ENCODE measurements around the gene SERPINF2. TPM values are rescaled to one million over a fixed set of nuclear protein-coding genes. Genes with fewer than 3 reads are reported as not detected.
"Not testable (repeated sequence)": the region's sequence is repeated elsewhere in the genome, so short reads cannot be mapped to it uniquely, and the experiment has no call there.

Gene SERPINF2
- total RNA-seq: 10 to 100 TPM; 18.4 to 30.1 (median 21.3) TPM

DNA sequence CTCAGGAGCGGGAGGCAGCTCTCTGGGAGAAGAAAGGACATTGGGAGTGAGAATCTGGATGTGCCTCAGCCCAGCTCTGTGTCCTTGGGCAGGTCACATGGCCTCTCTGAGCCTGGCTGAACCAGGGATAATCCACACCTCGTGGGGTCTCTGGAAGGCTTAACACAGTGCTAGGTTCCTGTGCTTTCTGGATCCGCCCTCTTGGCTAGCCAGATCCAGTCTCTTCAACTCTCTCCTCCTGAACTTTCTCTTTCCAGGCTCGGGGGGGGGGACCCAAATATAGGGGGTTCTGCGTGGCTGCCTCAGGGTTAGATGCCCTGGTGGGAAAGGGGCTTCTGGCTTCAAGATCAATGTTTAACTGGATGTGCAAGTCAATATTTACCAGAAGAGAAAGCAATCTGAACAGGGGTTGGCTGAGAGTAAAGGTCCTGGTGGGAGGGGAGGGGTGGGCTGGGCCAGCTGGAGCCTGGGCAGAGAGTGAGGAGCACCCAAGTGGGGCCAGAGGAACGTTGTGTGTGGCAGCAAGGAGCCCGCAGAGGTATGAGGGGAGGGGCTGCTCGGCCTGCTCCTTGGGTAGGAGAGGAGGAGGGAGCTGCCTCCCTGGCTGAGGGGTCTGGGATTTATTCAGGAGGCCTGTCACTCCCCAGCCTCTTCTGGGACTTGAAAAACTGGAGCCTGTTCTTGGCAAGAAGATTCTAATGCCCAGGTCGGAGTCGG lies at the start of gene SERPINF2:
Gene SERPINF2, plus strand, starts transcription at position 501 of the 717 bp plus-strand sequence. CDS start 2,125 bp downstream, outside the sequence.
- Histone ChIP-seq H3K4me3 (no peak within 1 kb of the TSS), H3K36me3 (no peaks in the 10 kb centered on the region), H3K27ac (peak within 1 kb of the TSS; percentile 42 to 84), H3K27me3 (no peaks in the 10 kb centered on the region), H3K4me1 (peaks cover 0 to 4% of the 10 kb centered on the region in 2 donors), H3K9me3 (no peaks in the 10 kb centered on the region)
- TF ChIP-seq, protein P1, sequence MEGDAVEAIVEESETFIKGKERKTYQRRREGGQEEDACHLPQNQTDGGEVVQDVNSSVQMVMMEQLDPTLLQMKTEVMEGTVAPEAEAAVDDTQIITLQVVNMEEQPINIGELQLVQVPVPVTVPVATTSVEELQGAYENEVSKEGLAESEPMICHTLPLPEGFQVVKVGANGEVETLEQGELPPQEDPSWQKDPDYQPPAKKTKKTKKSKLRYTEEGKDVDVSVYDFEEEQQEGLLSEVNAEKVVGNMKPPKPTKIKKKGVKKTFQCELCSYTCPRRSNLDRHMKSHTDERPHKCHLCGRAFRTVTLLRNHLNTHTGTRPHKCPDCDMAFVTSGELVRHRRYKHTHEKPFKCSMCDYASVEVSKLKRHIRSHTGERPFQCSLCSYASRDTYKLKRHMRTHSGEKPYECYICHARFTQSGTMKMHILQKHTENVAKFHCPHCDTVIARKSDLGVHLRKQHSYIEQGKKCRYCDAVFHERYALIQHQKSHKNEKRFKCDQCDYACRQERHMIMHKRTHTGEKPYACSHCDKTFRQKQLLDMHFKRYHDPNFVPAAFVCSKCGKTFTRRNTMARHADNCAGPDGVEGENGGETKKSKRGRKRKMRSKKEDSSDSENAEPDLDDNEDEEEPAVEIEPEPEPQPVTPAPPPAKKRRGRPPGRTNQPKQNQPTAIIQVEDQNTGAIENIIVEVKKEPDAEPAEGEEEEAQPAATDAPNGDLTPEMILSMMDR (IDR thresholded peaks at IDR 0.05): no peak
- no peak for TF ChIP-seq POLR2A (IDR thresholded peaks at IDR 0.05)
- TF ChIP-seq POLR2AphosphoS5 (IDR thresholded peaks at IDR 0.05): no peak
- DNase-seq (ENCODE audit: low spot score in 2 of 2): no peak
- intact Hi-C loops (cut with DNase I; ENCODE audit: low total_unique reads): no loop called here

- DNase-seq (ENCODE audit: low spot score in 2 of 2): no peak
- Histone ChIP-seq H3K4me3 (no peak overlapping the region), H3K36me3 (no peaks in the 10 kb centered on the region), H3K27me3 (no peaks in the 10 kb centered on the region), H3K27ac (no peak overlapping the region), H3K4me1 (no peaks in the 10 kb centered on the region), H3K9me3 (no peaks in the 10 kb centered on the region)
- no peak for TF ChIP-seq POLR2A (IDR thresholded peaks at IDR 0.05)
- no peak for TF ChIP-seq POLR2AphosphoS5 (IDR thresholded peaks at IDR 0.05)
- TF ChIP-seq, protein P1 (IDR thresholded peaks at IDR 0.05): no peak
- intact Hi-C loops (cut with DNase I; ENCODE audit: low total_unique reads): no loop called here
Observed at GRCh38 chr17:1693339-1693738, 49.3 kb upstream of the SERPINF2 start.

DNA sequence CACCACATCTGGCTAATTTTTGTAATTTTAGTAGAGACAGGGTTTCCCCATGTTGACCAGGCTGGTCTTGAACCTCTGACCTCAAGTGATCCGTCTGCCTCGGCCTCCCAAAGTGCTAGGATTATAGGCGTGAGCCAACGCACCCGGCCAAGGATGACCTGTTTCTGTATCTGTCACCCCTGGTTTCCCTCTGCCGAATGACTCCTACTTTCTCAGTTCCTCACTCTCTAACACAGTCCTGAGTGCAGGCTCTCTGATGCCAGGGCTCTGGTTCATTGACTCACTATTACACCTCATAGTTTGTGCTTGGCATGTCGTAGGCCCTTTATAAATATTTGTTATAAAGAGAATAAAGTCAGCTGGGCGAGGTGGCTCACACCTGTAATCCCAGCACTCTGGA lies 47.3 kb upstream of the SERPINF2 start:
- H3K4me3 ChIP-seq: no peak overlapping the region
- H3K27me3 ChIP-seq: no peaks in the 10 kb centered on the region
- H3K27ac ChIP-seq: no peak overlapping the region
- TF ChIP-seq POLR2A (IDR thresholded peaks at IDR 0.05) (no peak), POLR2AphosphoS5 (IDR thresholded peaks at IDR 0.05) (no peak)
- TF ChIP-seq, protein P1 (IDR thresholded peaks at IDR 0.05): no peak
- no peaks in the 10 kb centered on the region for H3K36me3 ChIP-seq
- H3K4me1 ChIP-seq: no peaks in the 10 kb centered on the region
- no peaks in the 10 kb centered on the region for H3K9me3 ChIP-seq
- no peak for DNase-seq (ENCODE audit: low spot score in 2 of 2)
- intact Hi-C loops (cut with DNase I; ENCODE audit: low total_unique reads): no loop called here

DNA sequence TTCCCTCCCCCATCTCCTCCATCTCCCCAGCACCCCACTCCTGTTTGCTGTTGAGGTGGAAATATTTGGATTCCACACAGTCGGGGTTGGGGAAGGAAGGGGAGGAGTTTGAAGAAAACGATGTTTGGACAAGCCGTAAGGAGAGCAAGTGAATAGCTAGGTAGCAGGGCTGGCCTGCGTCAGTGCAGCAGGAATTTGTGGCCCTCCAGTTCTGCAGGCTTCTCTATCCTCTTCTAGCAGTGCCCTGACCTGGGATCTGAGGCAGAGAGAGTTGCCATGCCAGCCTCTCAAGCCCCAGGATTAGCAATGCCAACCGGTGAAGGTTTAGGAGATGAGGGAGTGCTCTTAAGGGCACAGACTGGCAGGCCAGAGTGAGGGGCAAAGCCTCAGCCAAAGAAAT lies 45.0 kb upstream of the SERPINF2 start:
- Histone ChIP-seq H3K36me3 (no peaks in the 10 kb centered on the region), H3K4me3 (no peak overlapping the region), H3K27ac (no peak overlapping the region), H3K9me3 (no peaks in the 10 kb centered on the region), H3K4me1 (no peaks in the 10 kb centered on the region), H3K27me3 (no peaks in the 10 kb centered on the region)
- no peak for DNase-seq (ENCODE audit: low spot score in 2 of 2)
- intact Hi-C loops (cut with DNase I; ENCODE audit: low total_unique reads): no loop called here
- TF ChIP-seq, protein P1 (IDR thresholded peaks at IDR 0.05): no peak
- TF ChIP-seq POLR2AphosphoS5 (IDR thresholded peaks at IDR 0.05): no peak
- TF ChIP-seq POLR2A (IDR thresholded peaks at IDR 0.05): no peak

- H3K4me3 ChIP-seq; H3K4me1 ChIP-seq; H3K9me3 ChIP-seq; H3K27me3 ChIP-seq; DNase-seq (ENCODE audit: low spot score in 2 of 2); H3K36me3 ChIP-seq; H3K27ac ChIP-seq; intact Hi-C loops (cut with DNase I; ENCODE audit: low total_unique reads): not testable (repeated sequence)
Observed at GRCh38 chr17:1699891-1700290, 42.8 kb upstream of the SERPINF2 start.

Data from breast epithelium (tissue), 4 donors.